Activated naive CD4-positive, alpha-beta T cell treated with anti-CD3 and anti-CD28 coated beads, Interleukin-2, amount 50 U/mL, for 72 hours (primary cell): ENCODE results near the gene GFRA1. TPM values are rescaled to one million over a fixed set of nuclear protein-coding genes. Genes with fewer than 3 reads are reported as not detected.

ENCODE experiments used
- ATAC-seq, 2 donors: fragments of 150-1000 bp; cut with Tn5 transposase; 2 replicates each; pipeline ENCODE4 v1.10.0; 2021; ENCODE audit warnings: mild to moderate bottlenecking in 2 of 2, moderate library complexity in 2 of 2
- DNase-seq, 2 donors: peaks; one replicate each; pipeline ENCODE4 v3.0.0; 2021 to 2022; ENCODE audit warnings: low spot score in 2 of 2
- H3K27ac Mint-ChIP-seq, 2 donors: one replicate each; pipeline ENCODE4 v1.8.0; 2022; ENCODE audit warnings: mild to moderate bottlenecking in 2 of 2, mixed read lengths in 2 of 2
- H3K36me3 Mint-ChIP-seq, 2 donors: one replicate each; pipeline ENCODE4 v1.8.0; 2022; ENCODE audit warnings: mixed read lengths in 2 of 2
- H3K9me3 Mint-ChIP-seq, 2 donors: one replicate each; pipeline ENCODE4 v1.8.0; 2022; ENCODE audit warnings: mixed read lengths in 2 of 2
- total RNA-seq, 2 donors: library from RNA; stranded (reverse); gene quantifications; one replicate each; pipeline ENCODE4 v1.2.3, GENCODE V29; 2022

Gene GFRA1
- total RNA-seq, 2 donors from 2014 or later = 0.20 TPM; not detected in 1

- ATAC-seq (no peak), DNase-seq (no peak)
Measured at GRCh38 chr10:116115036-116115641, 157.9 kb downstream of the GFRA1 start.

GRCh38 chr10:116113721-116114501, 159.1 kb downstream of the GFRA1 start:
- H3K36me3 Mint-ChIP-seq = no peaks in the 10 kb centered on the region
- no peak overlapping the region for H3K27ac Mint-ChIP-seq
- no peak for ATAC-seq
- H3K9me3 Mint-ChIP-seq = peaks cover 0 to 14% of the 10 kb centered on the region in 2 donors
- DNase-seq = no peak

More at GRCh38 chr10:116115036-116115641, 157.9 kb downstream of the GFRA1 start:
- Mint-ChIP-seq H3K27ac (no peak overlapping the region), H3K9me3 (peaks cover 0 to 15% of the 10 kb centered on the region in 2 donors), H3K36me3 (no peaks in the 10 kb centered on the region)

GRCh38 chr10:116112232-116113231, 160.5 kb downstream of the GFRA1 start:
- no peak overlapping the region for H3K27ac Mint-ChIP-seq
- H3K9me3 Mint-ChIP-seq = peaks cover 0 to 3% of the 10 kb centered on the region in 2 donors
- H3K36me3 Mint-ChIP-seq = no peaks in the 10 kb centered on the region
- DNase-seq (no peak), ATAC-seq (no peak)

DNA sequence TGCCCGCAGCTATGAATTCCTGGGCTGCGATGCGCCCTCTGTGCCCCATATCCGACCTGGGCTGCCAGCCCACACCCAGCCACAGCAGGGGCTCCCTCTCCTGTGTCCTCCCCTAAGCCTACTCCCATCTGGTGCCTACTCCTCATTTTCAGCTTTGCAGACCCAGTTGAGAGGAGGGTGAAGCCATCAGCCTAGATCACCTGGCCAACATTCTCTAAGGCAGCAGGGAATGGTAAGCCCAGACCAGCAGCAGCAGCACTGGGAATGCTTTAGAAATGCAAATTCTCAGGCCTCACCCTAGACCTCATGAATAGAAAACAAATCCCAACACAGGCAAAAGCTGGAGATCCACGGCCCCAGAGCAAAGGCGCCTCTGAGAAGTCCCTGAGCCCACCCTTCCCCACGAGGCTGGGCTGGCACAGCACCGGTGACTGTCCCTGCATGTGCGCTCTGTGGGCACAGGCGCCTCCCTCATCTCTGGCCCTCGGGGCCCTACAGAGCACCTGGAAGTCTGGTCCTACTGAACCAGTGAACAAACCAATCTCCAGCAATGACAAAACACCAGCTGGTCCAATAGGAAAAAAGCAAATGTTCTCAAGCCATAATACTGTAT, 161.4 kb downstream of the GFRA1 start:
- Mint-ChIP-seq H3K9me3 (no peaks in the 10 kb centered on the region), H3K36me3 (no peaks in the 10 kb centered on the region), H3K27ac (no peak overlapping the region)
- DNase-seq = no peak
- ATAC-seq = no peak

DNA sequence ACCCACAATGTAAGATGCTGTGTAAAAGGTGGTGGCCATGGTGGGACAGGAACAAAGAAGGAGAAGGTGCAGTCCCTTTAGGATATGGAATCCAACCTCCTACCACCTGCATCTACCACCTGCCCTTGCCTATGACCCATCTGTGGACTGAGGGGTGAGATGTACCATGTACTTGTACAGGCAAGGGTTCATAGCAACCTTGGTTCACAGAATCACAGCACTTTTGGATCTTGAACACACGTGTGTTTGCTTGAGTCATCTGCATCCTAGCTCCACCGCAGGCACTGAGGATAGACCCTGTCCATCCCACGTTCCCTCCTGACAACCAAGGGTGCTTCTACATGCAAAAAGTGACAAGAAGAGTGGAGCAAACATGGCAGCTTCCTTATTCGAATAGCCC, 162.3 kb downstream of the GFRA1 start:
- no peaks in the 10 kb centered on the region for H3K9me3 Mint-ChIP-seq

GRCh38 chr10:116109881-116110280, 163.1 kb downstream of the GFRA1 start:
- Mint-ChIP-seq H3K36me3 (no peaks in the 10 kb centered on the region), H3K27ac (no peak overlapping the region), H3K9me3 (no peaks in the 10 kb centered on the region)
- ATAC-seq (no peak), DNase-seq (no peak)

More for the DNA sequence above, 162.3 kb downstream of the GFRA1 start:
- H3K36me3 Mint-ChIP-seq = no peaks in the 10 kb centered on the region
- ATAC-seq = no peak
- DNase-seq = no peak
- H3K27ac Mint-ChIP-seq = no peak overlapping the region

DNA sequence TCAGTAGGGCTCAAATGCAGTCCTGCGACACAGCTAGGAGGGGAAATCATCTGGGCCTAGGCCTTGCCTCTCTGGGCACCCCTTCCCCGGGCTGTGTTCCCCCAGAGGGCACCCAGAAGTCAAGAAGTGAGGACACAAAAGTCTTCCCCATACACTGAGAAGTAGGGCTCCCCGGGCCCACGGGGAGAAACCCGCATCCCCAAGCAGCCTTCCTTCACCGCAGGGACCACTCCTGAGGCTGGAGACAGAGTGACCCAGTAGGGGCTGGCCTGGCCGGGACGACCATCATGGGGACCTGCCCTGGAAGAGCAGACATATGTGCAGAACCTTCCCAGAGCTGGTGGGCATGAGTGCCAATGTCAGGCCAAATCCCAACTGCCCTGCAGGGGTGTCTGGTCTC, 163.5 kb downstream of the GFRA1 start:
- no peaks in the 10 kb centered on the region for H3K36me3 Mint-ChIP-seq
- DNase-seq (no peak), ATAC-seq (no peak)
- no peak overlapping the region for H3K27ac Mint-ChIP-seq
- H3K9me3 Mint-ChIP-seq = no peaks in the 10 kb centered on the region

DNA sequence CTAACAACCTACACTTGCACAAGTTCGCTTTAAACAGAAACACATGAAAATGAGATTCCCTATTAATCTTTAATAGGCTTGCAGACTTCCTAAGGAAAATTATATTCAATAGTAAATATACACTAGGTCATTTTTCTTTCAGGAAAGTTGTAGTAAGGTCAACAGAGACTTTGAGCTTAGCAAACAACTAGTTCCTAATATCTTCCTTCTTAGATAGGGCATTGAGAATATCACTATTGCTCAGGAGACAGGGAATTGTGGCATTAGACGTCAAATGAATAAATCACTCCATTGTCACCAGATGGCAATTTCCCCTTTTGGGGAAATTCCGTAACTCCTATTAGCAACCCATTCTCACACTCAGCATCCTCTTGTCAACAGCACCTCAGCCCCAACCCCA, 164.9 kb downstream of the GFRA1 start:
- ATAC-seq (no peak), DNase-seq (no peak)
- no peaks in the 10 kb centered on the region for H3K36me3 Mint-ChIP-seq
- no peak overlapping the region for H3K27ac Mint-ChIP-seq
- H3K9me3 Mint-ChIP-seq = no peaks in the 10 kb centered on the region

GRCh38 chr10:116106611-116107010, 166.4 kb downstream of the GFRA1 start:
- DNase-seq (no peak), ATAC-seq (no peak)
- peaks cover 0 to 5% of the 10 kb centered on the region in 2 donors for H3K9me3 Mint-ChIP-seq
- H3K36me3 Mint-ChIP-seq = peaks cover 0 to 6% of the 10 kb centered on the region in 2 donors
- no peak overlapping the region for H3K27ac Mint-ChIP-seq

DNA sequence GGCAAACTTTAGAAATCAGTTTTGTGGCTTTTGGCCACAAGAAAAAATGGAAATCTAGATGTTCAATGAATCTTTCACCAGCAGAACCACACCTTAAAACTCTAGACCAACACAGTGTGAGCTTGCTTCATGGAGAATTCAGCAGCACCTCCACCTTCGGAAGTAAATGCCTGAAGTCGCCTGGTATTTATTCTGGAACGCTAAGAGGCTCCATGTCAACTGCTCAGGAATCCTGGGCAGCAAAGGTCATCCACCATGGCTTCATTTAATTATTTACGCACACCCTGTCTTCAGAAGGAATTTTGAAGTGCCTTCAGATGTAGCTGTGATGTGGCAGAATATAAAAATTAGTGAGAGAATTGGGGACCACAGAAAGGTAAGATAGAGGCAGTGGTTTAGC, 167.7 kb downstream of the GFRA1 start:
- no peak for DNase-seq
- H3K9me3 Mint-ChIP-seq = peaks cover 0 to 5% of the 10 kb centered on the region in 2 donors
- ATAC-seq = no peak

GRCh38 chr10:116104210-116104932, 168.6 kb downstream of the GFRA1 start:
- Mint-ChIP-seq H3K36me3 (peaks cover 0 to 6% of the 10 kb centered on the region in 2 donors), H3K27ac (no peak overlapping the region), H3K9me3 (peaks cover 0 to 5% of the 10 kb centered on the region in 2 donors)
- no peak for DNase-seq
- no peak for ATAC-seq

More for the DNA sequence above, 167.7 kb downstream of the GFRA1 start:
- Mint-ChIP-seq H3K27ac (no peak overlapping the region), H3K36me3 (peaks cover 0 to 6% of the 10 kb centered on the region in 2 donors)

- Mint-ChIP-seq H3K36me3 (peaks cover 0 to 6% of the 10 kb centered on the region in 2 donors), H3K27ac (no peak overlapping the region), H3K9me3 (peaks cover 0 to 5% of the 10 kb centered on the region in 2 donors)
- ATAC-seq = no peak
- no peak for DNase-seq
Measured at GRCh38 chr10:116103668-116104067, 169.3 kb downstream of the GFRA1 start.

GRCh38 chr10:116101616-116102315, 171.2 kb downstream of the GFRA1 start:
- no peak overlapping the region for H3K27ac Mint-ChIP-seq
- ATAC-seq (no peak), DNase-seq (no peak)
- H3K36me3 Mint-ChIP-seq = peaks cover 0 to 6% of the 10 kb centered on the region in 2 donors
- peaks cover 0 to 5% of the 10 kb centered on the region in 2 donors for H3K9me3 Mint-ChIP-seq

DNA sequence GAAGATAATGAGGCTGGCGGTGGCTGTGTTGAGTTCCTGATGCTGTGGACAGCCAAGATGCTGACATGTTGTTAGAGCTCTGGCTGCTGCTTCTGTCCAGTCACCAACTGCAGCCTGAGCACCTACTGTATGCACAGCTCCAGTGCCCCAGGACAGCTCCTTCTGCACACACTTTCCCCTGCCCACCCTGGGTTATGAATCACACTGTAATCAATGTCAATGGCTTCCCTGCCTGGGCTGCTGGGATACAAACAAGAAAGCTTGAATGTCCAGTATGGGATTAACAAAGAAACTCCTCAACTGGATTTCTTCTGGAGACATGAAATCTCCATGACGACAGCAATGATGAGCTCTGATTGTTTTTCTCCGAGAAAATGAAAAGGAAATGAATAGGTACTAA, 172.0 kb downstream of the GFRA1 start:
- no peak for DNase-seq
- Mint-ChIP-seq H3K27ac (no peak overlapping the region), H3K36me3 (peaks cover 0 to 6% of the 10 kb centered on the region in 2 donors), H3K9me3 (peaks cover 0 to 5% of the 10 kb centered on the region in 2 donors)
- no peak for ATAC-seq

- ATAC-seq (no peak), DNase-seq (no peak)
- Mint-ChIP-seq H3K9me3 (peaks cover 0 to 5% of the 10 kb centered on the region in 2 donors), H3K27ac (no peak overlapping the region), H3K36me3 (peaks cover 0 to 6% of the 10 kb centered on the region in 2 donors)
Measured at GRCh38 chr10:116099023-116099420, 174.0 kb downstream of the GFRA1 start.
